Measurements from ENCODE around the gene NFX1. TPM values are rescaled to one million over a fixed set of nuclear protein-coding genes. Genes with fewer than 3 reads are reported as not detected.

The NFX1 gene
- total RNA-seq, 1 donor = 24.2 TPM

DNA sequence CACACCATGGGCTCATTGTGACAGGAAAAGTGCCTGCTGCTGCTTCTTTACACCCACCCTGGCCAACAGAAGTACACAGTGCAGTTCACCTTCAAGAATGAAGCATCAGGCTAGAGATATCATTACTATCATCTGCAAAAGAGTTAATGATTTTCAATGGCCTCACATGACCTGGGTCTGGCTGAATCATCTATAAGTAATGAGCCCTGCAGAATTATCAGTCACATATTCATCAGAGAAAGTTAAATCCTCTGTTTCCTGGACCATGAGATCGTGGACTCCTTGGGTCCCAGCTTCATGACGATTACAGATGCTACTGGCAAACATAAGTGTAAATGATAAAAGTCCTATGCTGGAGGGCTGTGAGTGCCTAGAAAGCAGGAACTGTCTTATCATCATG, 34.1 kb upstream of the NFX1 start:
- TF ChIP-seq, protein P1, sequence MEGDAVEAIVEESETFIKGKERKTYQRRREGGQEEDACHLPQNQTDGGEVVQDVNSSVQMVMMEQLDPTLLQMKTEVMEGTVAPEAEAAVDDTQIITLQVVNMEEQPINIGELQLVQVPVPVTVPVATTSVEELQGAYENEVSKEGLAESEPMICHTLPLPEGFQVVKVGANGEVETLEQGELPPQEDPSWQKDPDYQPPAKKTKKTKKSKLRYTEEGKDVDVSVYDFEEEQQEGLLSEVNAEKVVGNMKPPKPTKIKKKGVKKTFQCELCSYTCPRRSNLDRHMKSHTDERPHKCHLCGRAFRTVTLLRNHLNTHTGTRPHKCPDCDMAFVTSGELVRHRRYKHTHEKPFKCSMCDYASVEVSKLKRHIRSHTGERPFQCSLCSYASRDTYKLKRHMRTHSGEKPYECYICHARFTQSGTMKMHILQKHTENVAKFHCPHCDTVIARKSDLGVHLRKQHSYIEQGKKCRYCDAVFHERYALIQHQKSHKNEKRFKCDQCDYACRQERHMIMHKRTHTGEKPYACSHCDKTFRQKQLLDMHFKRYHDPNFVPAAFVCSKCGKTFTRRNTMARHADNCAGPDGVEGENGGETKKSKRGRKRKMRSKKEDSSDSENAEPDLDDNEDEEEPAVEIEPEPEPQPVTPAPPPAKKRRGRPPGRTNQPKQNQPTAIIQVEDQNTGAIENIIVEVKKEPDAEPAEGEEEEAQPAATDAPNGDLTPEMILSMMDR (IDR thresholded peaks at IDR 0.05; ENCODE audit: insufficient read depth, low read depth, low read length) = no peak
- no peak for DNase-seq (ENCODE audit: low read depth)
- H3K4me3 ChIP-seq (ENCODE audit: low read depth, low read length) = no peak overlapping the region

DNA sequence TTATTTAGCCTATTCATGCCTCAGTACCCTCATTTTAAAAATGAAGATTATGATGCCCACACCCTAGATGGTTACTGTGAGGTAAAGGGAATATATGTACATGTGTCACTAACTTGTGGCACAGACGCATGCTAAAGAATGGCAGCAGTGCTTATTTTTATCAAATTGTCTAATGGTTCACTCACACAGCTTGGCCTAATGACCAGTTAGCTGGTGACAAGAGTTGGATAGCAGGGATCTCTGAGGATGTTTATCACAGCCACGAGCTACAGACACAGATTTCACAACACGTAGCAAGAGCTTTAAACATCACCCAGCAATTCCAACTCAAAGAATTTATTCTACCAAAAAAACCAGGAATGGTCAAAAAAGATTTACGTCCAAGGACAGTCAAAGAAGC, 33.0 kb upstream of the NFX1 start:
- no peak overlapping the region for H3K4me3 ChIP-seq (ENCODE audit: low read depth, low read length)
- TF ChIP-seq, protein P1 (IDR thresholded peaks at IDR 0.05; ENCODE audit: insufficient read depth, low read depth, low read length) = no peak
- no peak for DNase-seq (ENCODE audit: low read depth)

DNA sequence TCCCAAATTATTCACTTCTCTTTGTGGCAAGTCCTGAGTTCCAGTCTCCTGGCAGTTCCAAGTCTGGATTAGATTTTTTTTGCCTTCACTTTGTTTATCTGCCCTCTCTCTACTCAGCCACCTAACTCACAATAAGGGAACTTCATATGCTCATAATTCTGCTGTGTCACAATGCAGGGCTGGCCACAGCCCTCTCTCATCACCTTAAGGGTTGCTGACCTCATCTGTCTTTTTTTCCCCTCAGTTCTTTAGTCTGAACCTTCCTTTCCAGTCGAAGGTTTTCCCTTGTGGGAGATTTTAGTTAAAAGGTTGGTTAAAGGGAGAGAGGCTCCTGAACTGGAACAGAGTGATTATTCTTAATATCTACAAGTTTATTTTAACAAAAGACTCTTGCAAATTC, 29.9 kb upstream of the NFX1 start:
- H3K4me3 ChIP-seq (ENCODE audit: low read depth, low read length) = no peak overlapping the region
- TF ChIP-seq, protein P1 (IDR thresholded peaks at IDR 0.05; ENCODE audit: insufficient read depth, low read depth, low read length) = no peak
- DNase-seq (ENCODE audit: low read depth) = no peak

DNA sequence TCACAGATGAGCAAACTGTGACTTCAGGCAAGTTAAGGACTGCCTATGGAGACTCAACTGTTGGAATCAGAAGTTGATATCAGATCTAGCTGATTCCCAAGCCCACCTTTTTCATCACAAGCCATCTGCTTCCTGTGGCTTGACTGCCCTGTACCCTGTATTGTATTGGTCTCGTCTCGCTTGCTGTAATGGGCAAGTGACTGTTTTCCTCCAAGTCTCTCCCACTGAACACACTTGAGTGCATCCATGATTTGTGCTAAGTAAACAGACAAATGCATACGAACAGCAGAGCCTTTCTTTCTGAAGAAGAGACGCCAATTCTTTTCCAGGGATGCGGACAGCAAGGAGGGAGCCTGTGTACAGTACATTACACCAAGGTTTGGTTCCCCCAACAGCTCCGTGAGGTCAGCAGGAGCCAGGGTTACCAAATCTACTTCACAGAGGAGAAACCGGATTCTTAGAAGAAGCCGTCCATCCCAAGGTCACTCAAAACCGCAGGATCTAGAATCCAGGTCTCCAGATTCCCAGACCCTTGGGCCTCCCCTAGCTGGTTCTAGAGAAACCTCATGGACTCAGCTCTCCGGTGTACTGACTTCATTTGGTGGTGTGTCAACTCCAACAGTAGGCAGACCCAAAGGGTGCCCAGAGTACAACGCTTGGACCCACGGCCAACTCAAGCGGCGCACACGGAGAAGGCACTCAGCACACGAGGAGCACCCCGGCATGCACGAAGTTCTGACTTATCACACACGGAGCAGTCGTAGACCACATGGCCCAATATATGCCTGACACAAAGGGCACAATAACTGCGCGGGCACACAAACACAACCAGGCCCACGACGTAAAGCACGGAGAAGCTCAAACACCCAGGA, 26.9 kb upstream of the NFX1 start:
- DNase-seq (ENCODE audit: low read depth) = peak; percentile 32
- TF ChIP-seq, protein P1 (IDR thresholded peaks at IDR 0.05; ENCODE audit: insufficient read depth, low read depth, low read length) = no peak
- peak overlapping the region; percentile 96 for H3K4me3 ChIP-seq (ENCODE audit: low read depth, low read length)

DNA sequence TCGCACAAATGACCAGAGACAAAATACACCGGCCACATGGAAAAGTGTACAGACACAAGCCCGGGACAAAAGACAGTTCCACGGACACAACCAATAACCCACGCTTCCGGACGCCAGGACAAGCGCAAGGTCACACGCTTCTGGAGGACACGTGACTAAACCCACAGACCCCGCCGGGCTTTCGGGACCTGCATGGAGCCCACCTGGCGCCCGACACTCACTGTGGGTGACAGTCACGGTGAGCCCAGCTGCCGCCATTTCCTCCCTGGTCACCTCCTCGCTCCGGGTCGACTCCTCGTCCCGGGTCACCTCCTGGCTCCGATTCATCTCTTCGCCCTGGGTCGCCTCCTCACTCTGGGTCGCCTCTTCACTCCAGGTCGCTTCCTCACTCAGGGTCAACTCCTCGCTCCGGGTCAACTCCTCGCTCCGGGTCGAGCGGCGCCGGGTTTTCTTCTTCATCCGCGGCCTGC, 26.3 kb upstream of the NFX1 start:
- DNase-seq (ENCODE audit: low read depth) = peak; percentile 38
- TF ChIP-seq, protein P1 (IDR thresholded peaks at IDR 0.05; ENCODE audit: insufficient read depth, low read depth, low read length) = no peak
- peak overlapping the region; percentile 96 for H3K4me3 ChIP-seq (ENCODE audit: low read depth, low read length)

DNA sequence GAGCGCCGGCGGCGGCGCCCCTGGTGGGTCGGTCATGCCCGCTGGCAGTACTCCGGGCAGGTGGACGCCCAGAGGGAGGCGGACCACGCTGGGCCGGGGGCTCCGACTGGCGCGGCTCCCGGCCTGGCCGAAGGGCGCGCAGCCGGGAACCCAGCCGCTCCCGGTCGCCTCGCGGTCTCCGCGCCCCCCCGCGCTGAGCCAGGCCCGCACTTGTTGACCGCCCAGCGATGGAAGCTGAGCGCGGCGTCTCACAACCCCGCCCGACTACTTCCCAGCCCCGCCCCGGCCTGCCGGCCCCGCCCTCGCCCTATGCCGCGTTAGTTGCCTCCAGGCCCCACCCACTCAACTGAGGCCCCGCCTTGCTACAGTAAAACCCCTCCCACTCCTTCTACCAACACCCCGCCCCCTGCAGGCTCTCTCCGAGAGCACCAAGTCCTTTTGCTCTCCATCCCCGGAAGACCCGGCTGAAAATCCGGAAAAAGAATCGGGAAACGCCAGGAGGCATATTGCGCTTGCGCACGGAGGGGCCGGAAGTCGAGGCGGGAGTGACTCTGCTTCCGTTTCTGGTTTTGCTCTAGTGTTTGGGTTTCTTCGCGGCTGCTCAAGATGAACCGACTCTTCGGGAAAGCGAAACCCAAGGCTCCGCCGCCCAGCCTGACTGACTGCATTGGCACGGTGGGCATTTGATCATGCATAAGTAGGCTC, 25.7 kb upstream of the NFX1 start, which contains the start of the genes BAG1 and CHMP5:
Gene BAG1, minus strand, starts transcription at position 236 of the 705 bp plus-strand sequence.
Gene CHMP5, plus strand, starts transcription at position 577 of the 705 bp plus-strand sequence. Its CDS starts 30 bp downstream, at position 607.
- DNase-seq (ENCODE audit: low read depth) = peak; percentile 100
- TF ChIP-seq, protein P1 (IDR thresholded peaks at IDR 0.05; ENCODE audit: insufficient read depth, low read depth, low read length) = peak; percentile 41

More for the DNA sequence above, 25.7 kb upstream of the NFX1 start, which contains the start of the genes BAG1 and CHMP5:
- peak within 1 kb of the TSS; percentile 96 for H3K4me3 ChIP-seq (ENCODE audit: low read depth, low read length)

Measured in fibroblast of villous mesenchyme (primary cell).